CD4-positive, CD25-positive, alpha-beta regulatory T cell (primary cell): Measurements from ENCODE around the gene GMDS. TPM values are rescaled to one million over a fixed set of nuclear protein-coding genes. Genes with fewer than 3 reads are reported as not detected.

Experiments used
- ATAC-seq, 2 donors: fragments of 150-1000 bp; cut with Tn5 transposase; one replicate each; pipeline ENCODE4 v1.10.0; 2021; ENCODE audit warnings: low read depth in 2 of 2, moderate number of reproducible peaks in 2 of 2, moderate library complexity in 1 of 2
- DNase-seq, 3 donors: peaks; one replicate each; pipeline versions ENCODE4 v3.0.0 to v3.0.0-alpha.2; 2012 to 2022; ENCODE audit warnings: mixed read lengths in 1 of 3
- H3K27ac ChIP-seq: one replicate; pipeline ENCODE4 v1.7.0; 2013; ENCODE audit warnings: mild to moderate bottlenecking, low read length; ENCODE audit not compliant: insufficient read depth, poor library complexity, severe bottlenecking
- H3K27me3 ChIP-seq: one replicate; pipeline ENCODE4 v1.7.0; 2013; ENCODE audit warnings: low read length; ENCODE audit not compliant: control insufficient read depth, insufficient read depth
- H3K36me3 ChIP-seq: one replicate; pipeline ENCODE4 v1.7.0; 2013; ENCODE audit warnings: mild to moderate bottlenecking, low read length, moderate library complexity; ENCODE audit not compliant: control insufficient read depth, insufficient read depth
- H3K4me1 ChIP-seq: 2 replicates; pipeline ENCODE4 v1.7.0; 2013; ENCODE audit warnings: mild to moderate bottlenecking, low read length; ENCODE audit not compliant: insufficient read depth, control insufficient read depth, poor library complexity, severe bottlenecking
- H3K4me3 ChIP-seq: one replicate; pipeline ENCODE4 v1.7.0; 2013; ENCODE audit warnings: low read depth, mild to moderate bottlenecking, low read length, moderate library complexity
- H3K9me3 ChIP-seq, 2 experiments: 1 replicate in 1 of 2; 2 replicates in 1 of 2; pipeline ENCODE4 v1.7.0; 2013; ENCODE audit warnings: low read length in 2 of 2, mild to moderate bottlenecking in 1 of 2, moderate library complexity in 1 of 2; ENCODE audit not compliant: control insufficient read depth in 2 of 2
- H3K27ac Mint-ChIP-seq, 3 donors: one replicate each; pipeline ENCODE4 v1.8.0; 2020 to 2022; ENCODE audit warnings: mild to moderate bottlenecking in 3 of 3, mixed read lengths in 3 of 3, moderate library complexity in 2 of 3
- H3K27me3 Mint-ChIP-seq: one replicate; pipeline ENCODE4 v1.8.0; 2022; ENCODE audit warnings: mild to moderate bottlenecking, mixed read lengths
- H3K36me3 Mint-ChIP-seq: one replicate; pipeline ENCODE4 v1.8.0; 2020; ENCODE audit warnings: mixed read lengths
- H3K4me1 Mint-ChIP-seq, 4 donors: one replicate each; pipeline ENCODE4 v1.8.0; 2020 to 2022; ENCODE audit warnings: mixed read lengths in 4 of 4, mild to moderate bottlenecking in 1 of 4
- H3K4me3 Mint-ChIP-seq, 4 donors: one replicate each; pipeline ENCODE4 v1.8.0; 2020 to 2022; ENCODE audit warnings: mild to moderate bottlenecking in 4 of 4, mixed read lengths in 4 of 4, moderate library complexity in 3 of 4
- H3K9me3 Mint-ChIP-seq, 7 donors: one replicate each; pipeline ENCODE4 v1.8.0; 2020 to 2022; ENCODE audit warnings: mixed read lengths in 7 of 7, mild to moderate bottlenecking in 3 of 7, moderate library complexity in 2 of 7
- polyA plus RNA-seq, 4 donors: library from polyadenylated mRNA; unstranded; fragments of 300-500 nt; fragmentation: Illumina TruSeq; gene quantifications; one replicate each; pipeline ENCODE4 v1.2.3, GENCODE V29; 2021
- total RNA-seq: library from RNA; stranded (reverse); gene quantifications from one replicate; pipeline ENCODE4 v1.2.3, GENCODE V29; 2022

GMDS gene
- total and polyA plus RNA-seq, 5 donors from 2014 or later: 17.5 to 23.9 (median 20.2) TPM

DNA sequence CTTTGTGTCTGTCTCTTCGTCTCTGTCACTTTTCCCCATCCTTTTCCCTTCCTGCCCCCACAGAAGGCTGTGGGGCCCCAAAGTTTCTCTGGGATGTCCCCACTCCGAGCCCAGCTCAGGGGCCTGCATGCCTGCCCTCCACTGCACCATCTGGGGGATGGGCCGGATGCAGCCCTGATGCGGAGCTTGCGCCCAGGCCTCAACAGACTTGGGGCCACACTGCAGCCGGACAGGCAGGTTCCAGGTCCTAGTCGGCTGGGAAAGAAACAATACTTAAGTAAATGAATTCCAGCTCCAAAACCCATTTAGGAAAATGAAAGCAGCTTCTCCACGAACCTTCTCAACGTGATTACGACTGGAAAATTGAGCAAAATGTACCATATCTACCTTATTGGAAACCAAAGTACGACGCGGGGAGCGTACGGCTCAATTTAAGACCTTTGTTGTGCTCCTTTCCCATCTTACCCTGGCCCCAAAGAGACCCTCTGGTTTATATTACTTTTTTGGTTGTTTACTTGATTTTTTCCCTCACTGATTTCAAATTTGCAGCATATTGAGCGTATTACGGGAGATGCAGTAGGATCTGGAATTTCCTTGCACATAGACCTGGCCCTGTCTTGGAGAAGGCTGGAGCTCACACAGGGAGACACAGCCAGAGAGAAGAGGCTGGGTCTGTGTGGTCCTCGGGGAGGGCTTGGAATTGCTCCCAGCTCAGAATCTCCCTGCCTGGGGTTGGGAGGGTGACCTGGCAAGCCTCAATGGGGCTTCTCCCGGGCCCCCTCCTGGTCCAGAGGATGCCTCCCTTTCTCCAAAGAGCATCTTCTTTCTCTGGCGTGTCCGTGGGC, 627.7 kb downstream of the GMDS start:
- ATAC-seq (no peak), DNase-seq (no peak)
- Mint-ChIP-seq H3K36me3 (peaks cover 7% of the 10 kb centered on the region), H3K4me3 (peak overlapping the region in 1 of 4 donors; percentile 51), H3K4me1 (peaks cover 0 to 21% (median 12%) of the 10 kb centered on the region in 4 donors), H3K9me3 (peaks cover 0 to 7% (median 0%) of the 10 kb centered on the region in 7 donors), H3K27me3 (peaks cover 68% of the 10 kb centered on the region), H3K27ac (no peak overlapping the region)
- peaks cover 18% of the 10 kb centered on the region for H3K27me3 ChIP-seq
- H3K4me3 ChIP-seq: no peak overlapping the region
- H3K4me1 ChIP-seq: peaks cover 18% of the 10 kb centered on the region
- H3K9me3 ChIP-seq: no peaks in the 10 kb centered on the region
- no peaks in the 10 kb centered on the region for H3K36me3 ChIP-seq
- H3K27ac ChIP-seq: no peak overlapping the region

DNA sequence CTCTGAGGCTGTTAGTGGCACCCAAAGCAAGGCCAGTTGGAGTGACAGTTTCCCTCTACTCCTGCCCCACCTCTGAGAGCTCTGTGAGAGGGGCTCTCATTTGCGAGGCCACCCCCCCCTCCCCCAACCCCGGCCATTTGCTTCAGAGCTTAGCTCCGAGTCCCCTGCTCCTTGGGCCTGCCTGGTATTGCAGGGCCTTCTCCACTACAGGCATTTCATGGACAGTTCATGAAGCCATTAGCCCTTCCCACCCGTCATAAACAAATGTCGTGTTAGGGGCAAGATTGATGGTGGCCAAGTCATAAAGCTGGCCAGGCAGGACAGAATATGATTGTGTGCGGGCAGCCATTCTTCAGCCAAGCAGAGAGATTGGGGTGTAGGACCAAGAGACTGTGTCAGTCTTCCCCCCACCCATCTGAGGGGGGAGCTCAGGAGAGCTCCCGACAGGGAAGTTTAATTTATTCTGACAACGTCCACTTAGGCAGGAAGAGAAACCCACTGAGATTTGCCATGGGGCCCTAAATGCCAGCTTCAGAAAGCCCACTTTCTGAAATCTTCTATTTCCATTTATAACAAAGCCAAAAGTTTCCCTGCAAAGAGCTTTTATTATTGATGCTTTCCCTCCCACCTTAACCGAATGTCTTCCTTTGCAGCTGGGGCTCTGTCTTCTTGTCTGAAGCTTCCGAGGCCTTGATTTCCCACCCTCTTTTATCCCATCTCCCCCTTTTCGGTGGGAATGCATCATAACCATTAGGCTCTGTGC, 628.5 kb downstream of the GMDS start:
- no peaks in the 10 kb centered on the region for H3K36me3 ChIP-seq
- Mint-ChIP-seq H3K36me3 (no peaks in the 10 kb centered on the region), H3K27me3 (peaks cover 68% of the 10 kb centered on the region), H3K27ac (no peak overlapping the region), H3K4me3 (peak overlapping the region in 1 of 4 donors; percentile 51), H3K9me3 (peaks cover 0 to 10% (median 0%) of the 10 kb centered on the region in 7 donors), H3K4me1 (peaks cover 8 to 29% (median 20%) of the 10 kb centered on the region in 4 donors)
- H3K27me3 ChIP-seq: peaks cover 25% of the 10 kb centered on the region
- H3K4me3 ChIP-seq: no peak overlapping the region
- no peak for DNase-seq
- no peak overlapping the region for H3K27ac ChIP-seq
- no peak for ATAC-seq
- peaks cover 24% of the 10 kb centered on the region for H3K4me1 ChIP-seq
- H3K9me3 ChIP-seq: no peaks in the 10 kb centered on the region

GRCh38 chr6:1615853-1616420, 629.5 kb downstream of the GMDS start:
- ATAC-seq (no peak), DNase-seq (no peak)
- H3K36me3 ChIP-seq: no peaks in the 10 kb centered on the region
- peak overlapping the region in 2 of 4 donors; percentile 25 to 27 for H3K4me3 Mint-ChIP-seq
- no peak overlapping the region for H3K27ac ChIP-seq
- no peak overlapping the region for H3K27ac Mint-ChIP-seq
- no peak overlapping the region for H3K4me3 ChIP-seq
- H3K4me1 ChIP-seq: peaks cover 29% of the 10 kb centered on the region
- H3K9me3 ChIP-seq: no peaks in the 10 kb centered on the region
- H3K36me3 Mint-ChIP-seq: no peaks in the 10 kb centered on the region
- peaks cover 61% of the 10 kb centered on the region for H3K27me3 Mint-ChIP-seq
- peaks cover 9 to 31% (median 21%) of the 10 kb centered on the region in 4 donors for H3K4me1 Mint-ChIP-seq
- H3K27me3 ChIP-seq: peaks cover 25% of the 10 kb centered on the region
- H3K9me3 Mint-ChIP-seq: peaks cover 0 to 10% (median 0%) of the 10 kb centered on the region in 7 donors

GRCh38 chr6:1615151-1615852, 630.1 kb downstream of the GMDS start:
- Mint-ChIP-seq H3K9me3 (peaks cover 0 to 9% (median 0%) of the 10 kb centered on the region in 7 donors), H3K27me3 (peaks cover 64% of the 10 kb centered on the region), H3K36me3 (no peaks in the 10 kb centered on the region), H3K4me3 (peak overlapping the region in 1 of 4 donors; percentile 25), H3K27ac (no peak overlapping the region), H3K4me1 (peaks cover 9 to 35% (median 23%) of the 10 kb centered on the region in 4 donors)
- no peak for ATAC-seq
- Histone ChIP-seq H3K27ac (no peak overlapping the region), H3K27me3 (peaks cover 25% of the 10 kb centered on the region), H3K4me1 (peaks cover 32% of the 10 kb centered on the region), H3K4me3 (no peak overlapping the region), H3K36me3 (no peaks in the 10 kb centered on the region), H3K9me3 (no peaks in the 10 kb centered on the region)
- no peak for DNase-seq

GRCh38 chr6:1614448-1615150, 630.8 kb downstream of the GMDS start:
- peaks cover 34% of the 10 kb centered on the region for H3K4me1 ChIP-seq
- Mint-ChIP-seq H3K9me3 (peaks cover 0 to 9% (median 0%) of the 10 kb centered on the region in 7 donors), H3K27me3 (peaks cover 64% of the 10 kb centered on the region), H3K36me3 (no peaks in the 10 kb centered on the region), H3K4me1 (peaks cover 9 to 35% (median 23%) of the 10 kb centered on the region in 4 donors), H3K4me3 (no peak overlapping the region), H3K27ac (no peak overlapping the region)
- H3K4me3 ChIP-seq: no peak overlapping the region
- no peaks in the 10 kb centered on the region for H3K9me3 ChIP-seq
- H3K36me3 ChIP-seq: no peaks in the 10 kb centered on the region
- no peak overlapping the region for H3K27ac ChIP-seq
- ATAC-seq (peak in 1 of 2 donors; percentile 19), DNase-seq (no peak)
- peaks cover 25% of the 10 kb centered on the region for H3K27me3 ChIP-seq

- DNase-seq (no peak), ATAC-seq (no peak)
- H3K27me3 Mint-ChIP-seq: peaks cover 65% of the 10 kb centered on the region
Measured at GRCh38 chr6:1613688-1614447, 631.5 kb downstream of the GMDS start.

More at GRCh38 chr6:1613688-1614447, 631.5 kb downstream of the GMDS start:
- H3K4me3 ChIP-seq: no peak overlapping the region
- H3K4me1 Mint-ChIP-seq: peaks cover 9 to 35% (median 24%) of the 10 kb centered on the region in 4 donors
- H3K27ac ChIP-seq: no peak overlapping the region
- H3K27ac Mint-ChIP-seq: no peak overlapping the region
- H3K9me3 ChIP-seq: no peaks in the 10 kb centered on the region
- peaks cover 25% of the 10 kb centered on the region for H3K27me3 ChIP-seq
- no peaks in the 10 kb centered on the region for H3K36me3 ChIP-seq
- peaks cover 40% of the 10 kb centered on the region for H3K4me1 ChIP-seq
- peak overlapping the region in 3 of 4 donors; percentile 39 to 89 (median 56) for H3K4me3 Mint-ChIP-seq
- H3K36me3 Mint-ChIP-seq: no peaks in the 10 kb centered on the region
- peaks cover 0 to 9% (median 0%) of the 10 kb centered on the region in 7 donors for H3K9me3 Mint-ChIP-seq
